Prostate gland (tissue), 2 donors: ENCODE results near the gene HDAC4. TPM values are rescaled to one million over a fixed set of nuclear protein-coding genes. Genes with fewer than 3 reads are reported as not detected.

Source experiments
- DNase-seq: peaks from one replicate; pipeline ENCODE4 v3.0.0-alpha.2; 2019; ENCODE audit warnings: low spot score
- H3K27ac ChIP-seq, 2 donors: fragments of 200-600 bp; sonication (generic); 2 replicates each; pipeline ENCODE4 v1.5.1; 2017 to 2019
- H3K27me3 ChIP-seq: fragments of 200-600 bp; sonication (generic); replicated peaks from 2 replicates; pipeline ENCODE4 v1.5.1; 2019; ENCODE audit not compliant: insufficient read depth
- H3K36me3 ChIP-seq, 2 donors: fragments of 200-600 bp; sonication (generic); 1 replicate in 1 of 2; 2 replicates in 1 of 2; pipeline versions ENCODE4 v1.5.1 to v1.8.1; 2017 to 2019
- H3K4me1 ChIP-seq: fragments of 200-600 bp; sonication (generic); replicated peaks from 2 replicates; pipeline ENCODE4 v1.5.1; 2019
- H3K4me3 ChIP-seq, 2 donors: fragments of 200-600 bp; sonication (generic); 2 replicates each; pipeline ENCODE4 v1.5.1; 2017 to 2019
- H3K9me3 ChIP-seq: fragments of 200-600 bp; sonication (generic); 2 replicates; pipeline ENCODE4 v1.5.1; 2017
- CTCF ChIP-seq, 4 experiments: fragments of 200-600 bp in 2 of 4; fragments of 450-650 bp in 2 of 4; sonication (generic) in 2 of 4; IDR thresholded peaks; 1 replicate in 3 of 4; 2 replicates in 1 of 4; pipeline ENCODE4 v1.5.1; 2016 to 2019; ENCODE audit warnings: antibody characterized with exemption in 4 of 4, mild to moderate bottlenecking in 2 of 4, moderate library complexity in 2 of 4
- POLR2A ChIP-seq: fragments of 450-650 bp; IDR thresholded peaks from one replicate; pipeline ENCODE4 v1.6.1; 2016; ENCODE audit warnings: antibody characterized with exemption, mild to moderate bottlenecking
- POLR2AphosphoS5 ChIP-seq: sonication (generic); formaldehyde crosslinking; IDR thresholded peaks from one replicate; pipeline ENCODE4 v1.6.1; 2017; ENCODE audit warnings: antibody characterized with exemption
- WGBS: methylation state at CpG from one replicate; pipeline ENCODE4 v1.1.5; 2018; 5-methylcytosine and 5-hydroxymethylcytosine counted together
- intact Hi-C: fragments of 100-400 bp; cut with DNase I; formaldehyde crosslinking; loops from one replicate; pipeline ENCODE4 v1.14.2; 2022
- total RNA-seq, 2 donors: library from RNA; depleted of rRNA; stranded (reverse); fragments of >200 nt; gene quantifications; one replicate each; pipeline ENCODE4 v1.1.0, GENCODE V29; 2016

The HDAC4 gene
- total RNA-seq, 2 donors from 2014 or later, result 41.8 to 44.2 TPM

GRCh38 chr2:239195992-239196391, 204.8 kb downstream of the HDAC4 start:
- H3K27ac ChIP-seq, result no peak overlapping the region
- intact Hi-C loops, result loop anchor here (5.0 kb wide), 1 partner anchor 206 kb away; the partner anchor contains the start of gene HDAC4
- H3K9me3 ChIP-seq, result no peaks in the 10 kb centered on the region
- no peak overlapping the region for H3K4me3 ChIP-seq
- H3K4me1 ChIP-seq, result no peaks in the 10 kb centered on the region
- no peak for DNase-seq
- WGBS, result 85% methylated on average over 4 of the region's 4 CpGs
- TF ChIP-seq POLR2AphosphoS5, result no peak
- no peak for TF ChIP-seq POLR2A
- TF ChIP-seq CTCF (IDR thresholded peaks at IDR 0.05), result no peak
- no peaks in the 10 kb centered on the region for H3K36me3 ChIP-seq
- H3K27me3 ChIP-seq, result no peaks in the 10 kb centered on the region

GRCh38 chr2:239195318-239195871, 205.4 kb downstream of the HDAC4 start:
- Histone ChIP-seq H3K27me3 (no peaks in the 10 kb centered on the region), H3K4me1 (no peaks in the 10 kb centered on the region), H3K4me3 (no peak overlapping the region), H3K27ac (no peak overlapping the region), H3K36me3 (no peaks in the 10 kb centered on the region), H3K9me3 (no peaks in the 10 kb centered on the region)
- 86% methylated on average over 15 of the region's 15 CpGs for WGBS
- no peak for DNase-seq
- TF ChIP-seq POLR2A (no peak), POLR2AphosphoS5 (no peak), CTCF (IDR thresholded peaks at IDR 0.05) (no peak)
- intact Hi-C loops, result loop anchor here (5.0 kb wide), 1 partner anchor 207 kb away; the partner anchor contains the start of gene HDAC4

- intact Hi-C loops, result loop anchor here (5.0 kb wide), 1 partner anchor 207 kb away; the partner anchor contains the start of gene HDAC4
- no peaks in the 10 kb centered on the region for H3K4me1 ChIP-seq
- DNase-seq, result no peak
- WGBS, result 96% methylated on average over 23 of the region's 23 CpGs
- no peaks in the 10 kb centered on the region for H3K27me3 ChIP-seq
- no peak for TF ChIP-seq POLR2A
- TF ChIP-seq CTCF (IDR thresholded peaks at IDR 0.05), result no peak
- no peak for TF ChIP-seq POLR2AphosphoS5
- no peaks in the 10 kb centered on the region for H3K36me3 ChIP-seq
- H3K27ac ChIP-seq, result no peak overlapping the region
- H3K4me3 ChIP-seq, result no peak overlapping the region
- no peaks in the 10 kb centered on the region for H3K9me3 ChIP-seq
These were observed 206.0 kb downstream of the HDAC4 start for GRCh38 chr2:239194731-239195317.

- intact Hi-C loops, result no loop called here
- Histone ChIP-seq H3K4me1 (no peaks in the 10 kb centered on the region), H3K4me3 (no peak overlapping the region), H3K9me3 (no peaks in the 10 kb centered on the region), H3K36me3 (no peaks in the 10 kb centered on the region), H3K27me3 (no peaks in the 10 kb centered on the region), H3K27ac (no peak overlapping the region)
- no peak for TF ChIP-seq POLR2AphosphoS5
- TF ChIP-seq POLR2A, result no peak
- TF ChIP-seq CTCF (IDR thresholded peaks at IDR 0.05), result no peak
- DNase-seq, result no peak
- WGBS, result 87% methylated on average over 17 of the region's 17 CpGs
These were observed 206.7 kb downstream of the HDAC4 start for GRCh38 chr2:239193925-239194677.
